ENCODE measurements around the gene PRDX5. TPM values are rescaled to one million over a fixed set of nuclear protein-coding genes. Genes with fewer than 3 reads are reported as not detected.
A peak's percentile ranks its signal among the peaks of the same experiment; 100 is the strongest.

The PRDX5 gene
- total and polyA plus RNA-seq, 9 of the 15 experiments (the other 6 are each of a cell fraction or from before 2014, with no cell fraction given): 40.8 to 327 (median 204) TPM

DNA sequence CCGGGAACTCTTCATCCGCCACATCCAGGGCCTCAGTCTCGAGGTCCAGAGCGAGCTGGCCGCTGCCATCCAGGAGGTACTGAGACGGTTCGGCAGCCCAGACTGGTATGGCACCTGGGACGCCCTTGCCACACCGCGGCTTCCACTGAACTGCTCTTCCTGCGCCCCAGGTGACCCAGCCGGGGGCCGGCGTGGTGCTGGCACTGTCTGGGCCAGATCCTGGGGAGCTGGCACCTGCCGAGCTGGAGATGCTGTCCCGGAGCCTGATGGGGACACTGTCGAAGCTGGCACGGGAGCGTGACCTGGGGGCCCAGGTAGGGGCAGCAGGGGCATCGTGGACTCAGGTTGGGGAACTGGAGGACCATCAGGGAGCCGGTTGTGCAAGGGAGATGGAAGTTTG lies 23.5 kb downstream of the PRDX5 start (continued):
- TF ChIP-seq KDM4B (IDR thresholded peaks at IDR 0.05; ENCODE audit: borderline replicate concordance in 2 of 2, low read depth in 1 of 2) (0 out of 4 replicates have a peak, but pooled peaks of 1 of the 2 experiments have one; percentile 1), FIP1L1 (IDR thresholded peaks at IDR 0.05; ENCODE audit: low read depth, low read length, poor library complexity, severe bottlenecking) (peak; percentile 6), SIX5 (IDR thresholded peaks at IDR 0.05; ENCODE audit: borderline replicate concordance in 1 of 2, insufficient read depth in 1 of 2, low read depth in 1 of 2, low read length in 2 of 2) (no peak), ZNF24 (IDR thresholded peaks at IDR 0.05) (no peak), TEAD4 (IDR thresholded peaks at IDR 0.05; ENCODE audit: low read length) (no peak), TEAD4 (CRISPR knock-in tag; IDR thresholded peaks at IDR 0.05; ENCODE audit: borderline replicate concordance) (no peak), SUPT5H (IDR thresholded peaks at IDR 0.05) (no peak), SMARCB1 (IDR thresholded peaks at IDR 0.05; ENCODE audit: insufficient read length, low read depth) (no peak), HES1 (IDR thresholded peaks at IDR 0.05; ENCODE audit: low read depth) (no peak), VEZF1 (CRISPR knock-in tag; IDR thresholded peaks at IDR 0.05) (no peak), ESRRA (IDR thresholded peaks at IDR 0.05; ENCODE audit: borderline replicate concordance, low read depth) (no peak), PRPF4 (IDR thresholded peaks at IDR 0.05; ENCODE audit: insufficient read depth, low read depth, low read length, poor library complexity, severe bottlenecking) (no peak)
- TF ChIP-seq, protein P1, sequence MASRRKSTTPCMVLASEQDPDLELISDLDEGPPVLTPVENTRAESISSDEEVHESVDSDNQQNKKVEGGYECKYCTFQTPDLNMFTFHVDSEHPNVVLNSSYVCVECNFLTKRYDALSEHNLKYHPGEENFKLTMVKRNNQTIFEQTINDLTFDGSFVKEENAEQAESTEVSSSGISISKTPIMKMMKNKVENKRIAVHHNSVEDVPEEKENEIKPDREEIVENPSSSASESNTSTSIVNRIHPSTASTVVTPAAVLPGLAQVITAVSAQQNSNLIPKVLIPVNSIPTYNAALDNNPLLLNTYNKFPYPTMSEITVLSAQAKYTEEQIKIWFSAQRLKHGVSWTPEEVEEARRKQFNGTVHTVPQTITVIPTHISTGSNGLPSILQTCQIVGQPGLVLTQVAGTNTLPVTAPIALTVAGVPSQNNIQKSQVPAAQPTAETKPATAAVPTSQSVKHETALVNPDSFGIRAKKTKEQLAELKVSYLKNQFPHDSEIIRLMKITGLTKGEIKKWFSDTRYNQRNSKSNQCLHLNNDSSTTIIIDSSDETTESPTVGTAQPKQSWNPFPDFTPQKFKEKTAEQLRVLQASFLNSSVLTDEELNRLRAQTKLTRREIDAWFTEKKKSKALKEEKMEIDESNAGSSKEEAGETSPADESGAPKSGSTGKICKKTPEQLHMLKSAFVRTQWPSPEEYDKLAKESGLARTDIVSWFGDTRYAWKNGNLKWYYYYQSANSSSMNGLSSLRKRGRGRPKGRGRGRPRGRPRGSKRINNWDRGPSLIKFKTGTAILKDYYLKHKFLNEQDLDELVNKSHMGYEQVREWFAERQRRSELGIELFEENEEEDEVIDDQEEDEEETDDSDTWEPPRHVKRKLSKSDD (conservative IDR thresholded peaks at IDR 0.05; ENCODE audit: low read length): no peak
